Measurements from ENCODE around the gene CARNS1.

GRCh38 chr11:67408437-67409200 is 6.9 kb upstream of the CARNS1 start:
- TF ChIP-seq GABPA (IDR thresholded peaks at IDR 0.05; ENCODE audit: low read depth) (no peak), MAX (IDR thresholded peaks at IDR 0.05; ENCODE audit: low read depth) (no peak), FOXM1 (IDR thresholded peaks at IDR 0.05; ENCODE audit: low read depth) (no peak), REST (IDR thresholded peaks at IDR 0.05; ENCODE audit: low read depth, low read length) (no peak), CTCF (IDR thresholded peaks at IDR 0.05) (no peak), SMC3 (IDR thresholded peaks at IDR 0.05; ENCODE audit: low read depth, low read length) (no peak), GATA2 (CRISPR knock-in tag; IDR thresholded peaks at IDR 0.05) (no peak), CHD2 (IDR thresholded peaks at IDR 0.05; ENCODE audit: low read length, partially characterized antibody) (no peak), USF2 (IDR thresholded peaks at IDR 0.05; ENCODE audit: borderline replicate concordance, low read depth, low read length) (no peak), NFIC (IDR thresholded peaks at IDR 0.05; ENCODE audit: borderline replicate concordance) (no peak), EP300 (IDR thresholded peaks at IDR 0.05; ENCODE audit: borderline replicate concordance in 1 of 2, low read depth in 1 of 2, low read length in 1 of 2) (no peak), TCF12 (IDR thresholded peaks at IDR 0.05) (no peak), MEF2A (IDR thresholded peaks at IDR 0.05; ENCODE audit: borderline replicate concordance, low read depth) (no peak)
